ENCODE data around the gene IFITM5.
"Not testable (repeated sequence)": the region's sequence is repeated elsewhere in the genome, so short reads cannot be mapped to it uniquely, and the experiment has no call there.

GRCh38 chr11:328516-329100 lies 29.3 kb upstream of the IFITM5 start:
- not testable (repeated sequence) for TF ChIP-seq EZH2 (IDR thresholded peaks at IDR 0.05); POLR2AphosphoS5 (IDR thresholded peaks at IDR 0.05; ENCODE audit: borderline replicate concordance, low read depth, low read length); FOXP2 (optimal IDR thresholded peaks at IDR 0.05; ENCODE audit: control extremely low read depth, extremely low read length, insufficient read depth)

All from SK-N-MC (cell line).